NCI-H1417 treated with DMSO at 0.1 percent for 48 hours (cell line): ENCODE measurements around the gene PDRG1.

Experiments used
- DNase-seq: peaks from one replicate; lab custom pipeline; 2025; lab: John Stamatoyannopoulos, UW

The PDRG1 gene

GRCh38 chr20:31951530-31952453, at the start of gene PDRG1:
PDRG1 (minus strand) TSS chr20:31952046; CDS start chr20:31951961, 85 bp downstream.
- DNase-seq = peak; percentile 88

- no peak for DNase-seq
Observed at GRCh38 chr20:31998246-31998645, 46.4 kb upstream of the PDRG1 start.

- DNase-seq = no peak
Observed at GRCh38 chr20:31996996-31997395, 45.1 kb upstream of the PDRG1 start.

- no peak for DNase-seq
Observed at GRCh38 chr20:31992086-31992485, 40.2 kb upstream of the PDRG1 start.

GRCh38 chr20:31991339-31991705, 39.5 kb upstream of the PDRG1 start:
- DNase-seq = no peak

GRCh38 chr20:31990641-31991338, 38.9 kb upstream of the PDRG1 start:
- no peak for DNase-seq

GRCh38 chr20:31989030-31989645, 37.3 kb upstream of the PDRG1 start:
- DNase-seq = no peak

GRCh38 chr20:31988430-31989015, 36.7 kb upstream of the PDRG1 start:
- DNase-seq = no peak

GRCh38 chr20:31987744-31988143, 35.9 kb upstream of the PDRG1 start:
- DNase-seq = no peak

- DNase-seq = no peak
Observed at GRCh38 chr20:31984981-31985471, 33.2 kb upstream of the PDRG1 start.

- no peak for DNase-seq
Observed at GRCh38 chr20:31981784-31982183, 29.9 kb upstream of the PDRG1 start.

GRCh38 chr20:31979713-31980426, 28.0 kb upstream of the PDRG1 start:
- no peak for DNase-seq

GRCh38 chr20:31977080-31977479, 25.2 kb upstream of the PDRG1 start:
- DNase-seq = no peak

GRCh38 chr20:31975874-31976273, 24.0 kb upstream of the PDRG1 start:
- DNase-seq = no peak

GRCh38 chr20:31974951-31975487, 23.2 kb upstream of the PDRG1 start:
- DNase-seq = no peak

- no peak for DNase-seq
Observed at GRCh38 chr20:31974296-31974695, 22.4 kb upstream of the PDRG1 start.

GRCh38 chr20:31972471-31973021, 20.7 kb upstream of the PDRG1 start:
- DNase-seq = no peak

- no peak for DNase-seq
Observed at GRCh38 chr20:31969991-31970390, 18.1 kb upstream of the PDRG1 start.

GRCh38 chr20:31968291-31969126, 16.7 kb upstream of the PDRG1 start:
- no peak for DNase-seq

- DNase-seq = no peak
Observed at GRCh38 chr20:31967830-31968249, 16.0 kb upstream of the PDRG1 start, which contains the start of gene XKR7. XKR7 (plus strand) TSS chr20:31968151; CDS start chr20:31968176, 25 bp downstream.
